A549 (cell line): ENCODE results near the gene MOB2. TPM values are rescaled to one million over a fixed set of nuclear protein-coding genes. Genes with fewer than 3 reads are reported as not detected.
"Not testable (repeated sequence)": the region's sequence is repeated elsewhere in the genome, so short reads cannot be mapped to it uniquely, and the experiment has no call there.

Source experiments
- ATAC-seq, 2 experiments: fragments of 200-7000 bp in 1 of 2; fragments of >200 bp in 1 of 2; cut with Nextera tagmentation in 1 of 2; cut with Tn5 transposase in 1 of 2; 3 replicates each; pipeline versions ENCODE4 v1.8.0 to v1.9.1; 2018 to 2020; ENCODE audit warnings: mild to moderate bottlenecking in 1 of 2, moderate library complexity in 1 of 2
- CTCF ChIA-PET: fragments of 300-600 bp; sonication (Branson Sonifier 250); formaldehyde crosslinking; extraction: SDS; loops from one replicate; lab custom pipeline; 2021; ENCODE audit warnings: antibody characterized with exemption, inconsistent platforms; lab: Yijun Ruan, JAX
- POLR2A ChIA-PET: fragments of 350-600 bp; formaldehyde crosslinking; extraction: SDS; loops from one replicate; lab custom pipeline; 2021; ENCODE audit warnings: antibody characterized with exemption, inconsistent platforms; lab: Yijun Ruan, JAX
- DNase-seq, 2 experiments: peaks; one replicate each; pipeline versions ENCODE4 v3.0.0 to v3.0.0-alpha.2; 2011 to 2016; ENCODE audit warnings: low read depth in 1 of 2, low spot score in 1 of 2
- FAIRE-seq: peaks from 2 replicates; lab custom pipeline; 2011; peaks lifted over from hg19 to GRCh38; lab: Jason Lieb, UNC
- H3K27ac ChIP-seq, 2 experiments: fragments of >200 bp; sonication (Bioruptor Twin); formaldehyde crosslinking; 3 replicates each; pipeline ENCODE4 v1.5.1; 2016 to 2017
- H3K4me1 ChIP-seq: fragments of >200 bp; sonication (Bioruptor Twin); formaldehyde crosslinking; 3 replicates; pipeline ENCODE4 v1.6.1; 2016
- H3K4me2 ChIP-seq: fragments of >200 bp; sonication (Bioruptor Twin); formaldehyde crosslinking; 3 replicates; pipeline ENCODE4 v1.6.1; 2016
- H3K4me3 ChIP-seq: fragments of >200 bp; sonication (Bioruptor Twin); formaldehyde crosslinking; 3 replicates; pipeline ENCODE4 v1.5.1; 2016
- H3K9me3 ChIP-seq: fragments of >200 bp; sonication (Bioruptor Twin); formaldehyde crosslinking; 3 replicates; pipeline ENCODE4 v1.6.1; 2016
- CBX8 ChIP-seq: fragments of 200-600 bp; sonication (generic); IDR thresholded peaks from 2 replicates; pipeline ENCODE4 v1.6.1; 2016
- CEBPB ChIP-seq, 2 experiments: fragments of >200 bp in 1 of 2; sonication (Bioruptor Twin) in 1 of 2; formaldehyde crosslinking in 1 of 2; IDR thresholded peaks; 2 replicates each; pipeline ENCODE4 v1.6.1; 2012 to 2016
- CHD2 ChIP-seq: fragments of 150-350 bp; IDR thresholded peaks from 2 replicates; pipeline ENCODE4 v1.6.1; 2014; ENCODE audit warnings: low read length; ENCODE audit not compliant: partially characterized antibody
- CHD4 ChIP-seq: fragments of 200-600 bp; sonication (generic); IDR thresholded peaks from 2 replicates; pipeline ENCODE4 v1.6.1; 2016; ENCODE audit warnings: antibody characterized with exemption, mild to moderate bottlenecking, borderline replicate concordance
- EHMT2 ChIP-seq: fragments of 200-600 bp; sonication (generic); IDR thresholded peaks from 2 replicates; pipeline ENCODE4 v1.6.1; 2016; ENCODE audit warnings: antibody characterized with exemption, low read depth, mild to moderate bottlenecking, moderate library complexity
- FOSL2 ChIP-seq, 2 experiments: fragments of 450-650 bp in 1 of 2; fragments of >200 bp in 1 of 2; sonication (Bioruptor Twin) in 1 of 2; formaldehyde crosslinking; IDR thresholded peaks; 2 replicates each; pipeline versions ENCODE4 v1.5.0 to v1.6.1; 2016 to 2020; ENCODE audit warnings: mild to moderate bottlenecking in 1 of 2, moderate library complexity in 1 of 2
- HDAC2 ChIP-seq: fragments of 200-600 bp; sonication (generic); IDR thresholded peaks from 2 replicates; pipeline ENCODE4 v1.6.1; 2016
- HES2 ChIP-seq: fragments of >200 bp; sonication (Bioruptor Twin); formaldehyde crosslinking; IDR thresholded peaks from 2 replicates; pipeline ENCODE4 v1.6.1; 2016
- HEYL ChIP-seq: fragments of 250-450 bp; sonication (Bioruptor Pico); IDR thresholded peaks from 2 replicates; pipeline ENCODE4 v1.8.0; 2021; ENCODE audit warnings: mild to moderate bottlenecking, moderate library complexity
- JUNB ChIP-seq: fragments of >200 bp; sonication (Bioruptor Twin); formaldehyde crosslinking; IDR thresholded peaks from 2 replicates; pipeline ENCODE4 v1.6.1; 2016
- MYC ChIP-seq: IDR thresholded peaks from 2 replicates; pipeline ENCODE4 v1.6.1; 2012; ENCODE audit warnings: mild to moderate bottlenecking, inconsistent platforms, low read length, improper control_type of control experiment, borderline replicate concordance
- NFE2L2 ChIP-seq: fragments of 150-350 bp; conservative IDR thresholded peaks from 2 replicates; pipeline ENCODE4 v1.6.1; 2014; ENCODE audit warnings: low read length
- NPAS2 ChIP-seq: fragments of 250-450 bp; sonication (Bioruptor Pico); IDR thresholded peaks from 2 replicates; pipeline ENCODE4 v1.8.0; 2022; ENCODE audit warnings: mild to moderate bottlenecking, moderate library complexity, borderline replicate concordance
- PHF8 ChIP-seq: fragments of 200-600 bp; sonication (generic); IDR thresholded peaks from 2 replicates; pipeline ENCODE4 v1.6.1; 2016; ENCODE audit warnings: low read depth, mild to moderate bottlenecking, antibody characterized with exemption, moderate library complexity, borderline replicate concordance
- POLR2A ChIP-seq: IDR thresholded peaks from 2 replicates; pipeline ENCODE4 v1.6.1; 2012; ENCODE audit warnings: mild to moderate bottlenecking, low read length
- RARB ChIP-seq: fragments of 250-450 bp; sonication (Bioruptor Pico); IDR thresholded peaks from 2 replicates; pipeline ENCODE4 v1.8.0; 2021; ENCODE audit warnings: mild to moderate bottlenecking, moderate library complexity
- RCOR1 ChIP-seq: fragments of 150-350 bp; IDR thresholded peaks from 2 replicates; pipeline ENCODE4 v1.6.1; 2014; ENCODE audit warnings: antibody characterized with exemption, low read length, low read depth
- RFX5 ChIP-seq: fragments of 450-650 bp; IDR thresholded peaks from 2 replicates; pipeline ENCODE4 v1.7.1; 2014; ENCODE audit warnings: antibody characterized with exemption, mild to moderate bottlenecking, moderate library complexity
- ZFP36 ChIP-seq: fragments of 450-650 bp; IDR thresholded peaks from 2 replicates; pipeline ENCODE4 v1.6.1; 2014; ENCODE audit warnings: borderline replicate concordance; ENCODE audit not compliant: partially characterized antibody
- WGBS: methylation state at CpG from one replicate; pipeline ENCODE4 v1.1.6; 2017; ENCODE audit errors: missing lambda C conversion rate; 5-methylcytosine and 5-hydroxymethylcytosine counted together
- polyA plus RNA-seq, 4 experiments: library from polyadenylated mRNA; depleted of rRNA in 3 of 4; stranded (reverse); fragments of >200 nt; fragmentation: RNase III in 1 of 4; extraction: RNeasy Plus Mini Kit Qiagen cat#74134 plus additional on column Dnase treatment in 1 of 4; gene quantifications; 2 replicates in 3 of 4; 3 replicates in 1 of 4; pipeline ENCODE4 v1.2.3, GENCODE V29; 2011 to 2017
- TF ChIP-seq, protein P1 (sequence below): fragments of 450-650 bp; IDR thresholded peaks from 2 replicates; pipeline ENCODE4 v1.6.1; 2014; ENCODE audit warnings: antibody characterized with exemption
- TF ChIP-seq, protein P2 (sequence below): fragments of >200 bp; sonication (Bioruptor Twin); formaldehyde crosslinking; IDR thresholded peaks from 3 replicates; pipeline ENCODE4 v1.6.1; 2016
- TF ChIP-seq, protein P3 (sequence below): fragments of >200 bp; sonication (Bioruptor Twin); formaldehyde crosslinking; IDR thresholded peaks from 3 replicates; pipeline ENCODE4 v1.5.1; 2016

The MOB2 gene
- polyA plus RNA-seq, 2 of the 4 experiments (the other 2 are of a cell fraction): 25.4 to 38.2 TPM

DNA sequence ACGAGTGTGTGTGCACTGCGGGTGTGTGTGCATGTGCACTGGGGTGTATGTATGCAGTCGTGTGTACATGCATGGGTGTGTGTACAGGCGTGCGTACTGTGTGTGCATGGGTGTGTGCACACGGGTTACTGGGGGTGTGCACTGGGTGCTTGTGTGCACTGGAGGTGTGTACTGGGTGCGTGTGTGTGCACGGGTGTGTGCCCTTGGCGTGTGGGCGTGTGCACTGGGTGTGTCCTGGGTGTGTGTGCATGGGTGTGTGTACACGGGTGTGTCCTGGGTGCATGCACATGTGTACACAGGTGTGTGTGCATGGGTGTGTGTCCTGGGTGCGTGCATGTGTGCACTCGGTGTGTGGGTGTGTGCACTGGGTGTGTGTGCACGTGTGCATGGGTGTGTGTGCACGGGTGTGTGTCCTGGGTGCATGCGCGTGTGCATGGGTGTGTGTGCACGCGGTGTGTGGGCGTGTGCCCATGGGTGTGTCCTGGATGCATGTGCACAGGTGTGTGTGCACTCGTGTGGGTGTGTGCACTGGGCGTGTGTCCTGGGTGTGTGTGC is 57.7 kb downstream of the MOB2 start:
- no peak overlapping the region for H3K4me3 ChIP-seq
- no peak for TF ChIP-seq MYC
- TF ChIP-seq, protein P1, sequence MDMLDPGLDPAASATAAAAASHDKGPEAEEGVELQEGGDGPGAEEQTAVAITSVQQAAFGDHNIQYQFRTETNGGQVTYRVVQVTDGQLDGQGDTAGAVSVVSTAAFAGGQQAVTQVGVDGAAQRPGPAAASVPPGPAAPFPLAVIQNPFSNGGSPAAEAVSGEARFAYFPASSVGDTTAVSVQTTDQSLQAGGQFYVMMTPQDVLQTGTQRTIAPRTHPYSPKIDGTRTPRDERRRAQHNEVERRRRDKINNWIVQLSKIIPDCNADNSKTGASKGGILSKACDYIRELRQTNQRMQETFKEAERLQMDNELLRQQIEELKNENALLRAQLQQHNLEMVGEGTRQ: no peak
- TF ChIP-seq, all 56 proteins: peak for 0
- WGBS: 71% methylated on average over 22 of the region's 22 CpGs
- no peak for FAIRE-seq
- ATAC-seq: no peak
- Histone ChIP-seq H3K4me1 (no peaks in the 10 kb centered on the region), H3K4me2 (no peak overlapping the region), H3K9me3 (no peaks in the 10 kb centered on the region), H3K27ac (no peak overlapping the region)
- POLR2A ChIA-PET: no interaction called here
- CTCF ChIA-PET: no interaction called here
- DNase-seq: no peak

DNA sequence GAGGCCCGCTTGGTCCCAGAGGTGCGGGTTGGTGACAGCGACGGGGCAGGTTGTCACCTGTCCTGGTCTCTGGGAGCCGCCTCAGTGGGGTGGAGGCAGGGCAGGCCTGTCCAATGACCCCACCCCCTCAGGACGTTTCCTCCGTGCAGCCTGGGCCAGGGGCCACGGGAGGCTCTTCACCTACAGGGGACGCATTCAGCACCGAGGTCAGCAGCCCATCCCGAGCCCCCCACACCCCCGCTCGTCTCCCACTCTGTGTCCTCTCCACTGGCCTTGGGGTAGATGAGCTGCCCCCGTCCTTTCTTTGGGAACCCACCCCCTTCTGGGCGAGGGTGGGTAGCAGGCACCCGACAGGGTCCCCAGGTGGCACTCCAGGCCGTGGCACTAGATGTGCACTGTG is 61.1 kb downstream of the MOB2 start:
- DNase-seq: no peak
- ChIA-PET POLR2A (no interaction called here), CTCF (no interaction called here)
- no peaks in the 10 kb centered on the region for H3K4me1 ChIP-seq
- no peaks in the 10 kb centered on the region for H3K9me3 ChIP-seq
- H3K4me2 ChIP-seq: no peak overlapping the region
- 69% methylated on average over 9 of the region's 17 CpGs for WGBS
- ATAC-seq: no peak
- no peak for TF ChIP-seq MYC
- TF ChIP-seq FOSL2 (IDR thresholded peaks at IDR 0.05): no peak
- no peak for TF ChIP-seq FOSL2 (CRISPR knock-in tag; IDR thresholded peaks at IDR 0.05)
- no peak for TF ChIP-seq NFE2L2
- TF ChIP-seq ZFP36: no peak
- TF ChIP-seq HDAC2: no peak
- TF ChIP-seq CEBPB (IDR thresholded peaks at IDR 0.05): no peak
- TF ChIP-seq, protein P2, sequence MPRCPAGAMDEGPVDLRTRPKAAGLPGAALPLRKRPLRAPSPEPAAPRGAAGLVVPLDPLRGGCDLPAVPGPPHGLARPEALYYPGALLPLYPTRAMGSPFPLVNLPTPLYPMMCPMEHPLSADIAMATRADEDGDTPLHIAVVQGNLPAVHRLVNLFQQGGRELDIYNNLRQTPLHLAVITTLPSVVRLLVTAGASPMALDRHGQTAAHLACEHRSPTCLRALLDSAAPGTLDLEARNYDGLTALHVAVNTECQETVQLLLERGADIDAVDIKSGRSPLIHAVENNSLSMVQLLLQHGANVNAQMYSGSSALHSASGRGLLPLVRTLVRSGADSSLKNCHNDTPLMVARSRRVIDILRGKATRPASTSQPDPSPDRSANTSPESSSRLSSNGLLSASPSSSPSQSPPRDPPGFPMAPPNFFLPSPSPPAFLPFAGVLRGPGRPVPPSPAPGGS: no peak
- TF ChIP-seq HEYL (CRISPR knock-in tag): no peak
- no peak for TF ChIP-seq EHMT2
- TF ChIP-seq JUNB: no peak
- TF ChIP-seq RCOR1: no peak
- no peak for TF ChIP-seq RFX5
- TF ChIP-seq CHD4: no peak
- TF ChIP-seq RARB (CRISPR knock-in tag): no peak
- no peak for TF ChIP-seq CBX8
- no peak for TF ChIP-seq NPAS2 (CRISPR knock-in tag)
- TF ChIP-seq, all 56 proteins: peak for 0
- Histone ChIP-seq H3K27ac (no peak overlapping the region), H3K4me3 (no peak overlapping the region)
- FAIRE-seq: no peak

- peaks cover 3% of the 10 kb centered on the region; the same call in 1 of the 3 replicates for H3K9me3 ChIP-seq
- WGBS: 59% methylated on average over 8 of the region's 22 CpGs
- DNase-seq (no peak), FAIRE-seq (no peak), ATAC-seq (no peak)
- ChIA-PET POLR2A (no interaction called here), CTCF (no interaction called here)
- no peak overlapping the region for H3K27ac ChIP-seq
- H3K4me2 ChIP-seq: no peak overlapping the region
- no peaks in the 10 kb centered on the region for H3K4me1 ChIP-seq
- TF ChIP-seq EHMT2 (no peak), HES2 (no peak), PHF8 (no peak), CHD2 (no peak), POLR2A (no peak)
- TF ChIP-seq, protein P2: no peak
- TF ChIP-seq, protein P3, sequence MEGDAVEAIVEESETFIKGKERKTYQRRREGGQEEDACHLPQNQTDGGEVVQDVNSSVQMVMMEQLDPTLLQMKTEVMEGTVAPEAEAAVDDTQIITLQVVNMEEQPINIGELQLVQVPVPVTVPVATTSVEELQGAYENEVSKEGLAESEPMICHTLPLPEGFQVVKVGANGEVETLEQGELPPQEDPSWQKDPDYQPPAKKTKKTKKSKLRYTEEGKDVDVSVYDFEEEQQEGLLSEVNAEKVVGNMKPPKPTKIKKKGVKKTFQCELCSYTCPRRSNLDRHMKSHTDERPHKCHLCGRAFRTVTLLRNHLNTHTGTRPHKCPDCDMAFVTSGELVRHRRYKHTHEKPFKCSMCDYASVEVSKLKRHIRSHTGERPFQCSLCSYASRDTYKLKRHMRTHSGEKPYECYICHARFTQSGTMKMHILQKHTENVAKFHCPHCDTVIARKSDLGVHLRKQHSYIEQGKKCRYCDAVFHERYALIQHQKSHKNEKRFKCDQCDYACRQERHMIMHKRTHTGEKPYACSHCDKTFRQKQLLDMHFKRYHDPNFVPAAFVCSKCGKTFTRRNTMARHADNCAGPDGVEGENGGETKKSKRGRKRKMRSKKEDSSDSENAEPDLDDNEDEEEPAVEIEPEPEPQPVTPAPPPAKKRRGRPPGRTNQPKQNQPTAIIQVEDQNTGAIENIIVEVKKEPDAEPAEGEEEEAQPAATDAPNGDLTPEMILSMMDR: no peak
- H3K4me3 ChIP-seq: no peak overlapping the region
These were observed 61.6 kb downstream of the MOB2 start for GRCh38 chr11:1425006-1425405.

DNA sequence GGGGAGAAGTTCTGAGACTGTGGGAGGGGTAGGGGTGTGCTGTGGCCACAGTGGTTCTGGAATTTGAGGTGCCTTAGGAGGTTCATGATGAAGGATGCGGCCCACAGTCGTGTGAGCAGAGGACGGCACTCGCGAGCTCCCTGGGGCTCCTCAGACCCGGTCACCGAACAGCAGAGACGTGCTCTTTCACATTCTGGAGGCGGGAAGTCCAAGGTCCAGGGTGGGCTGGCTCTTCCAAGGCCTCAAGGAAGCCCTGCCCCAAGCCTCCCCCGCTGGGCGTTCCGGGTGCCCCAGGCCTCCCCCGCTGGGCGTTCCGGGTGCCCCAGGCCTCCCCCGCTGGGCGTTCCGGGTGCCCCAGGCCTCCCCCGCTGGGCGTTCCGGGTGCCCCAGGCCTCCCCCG is 63.2 kb downstream of the MOB2 start:
- H3K4me1 ChIP-seq, FAIRE-seq, DNase-seq, POLR2A ChIA-PET, H3K4me3 ChIP-seq, H3K4me2 ChIP-seq, H3K27ac ChIP-seq, ATAC-seq: not testable (repeated sequence)
- WGBS: 90% methylated on average over 9 of the region's 22 CpGs
- peaks cover 18% of the 10 kb centered on the region for H3K9me3 ChIP-seq
- CTCF ChIA-PET: interaction anchor here (0.8 kb wide), 1 partner anchor 92 kb away, joined by 3 read pairs; no protein-coding TSS in a partner anchor
